GM21786 (cell line): ENCODE measurements around the gene CCDC6.
A peak's percentile ranks its signal among the peaks of the same experiment; 100 is the strongest.

Source experiments
- ATAC-seq: cut with Tn5 transposase; IDR thresholded peaks from one replicate; pipeline ENCODE4 v1.9.1; 2021; ENCODE audit not compliant: unreplicated experiment

Gene CCDC6

GRCh38 chr10:59854571-59854970 lies 51.8 kb downstream of the CCDC6 start:
- no peak for ATAC-seq

- no peak for ATAC-seq
These were observed 53.7 kb downstream of the CCDC6 start for GRCh38 chr10:59852670-59853069.

- ATAC-seq, result no peak
These were observed 54.5 kb downstream of the CCDC6 start for GRCh38 chr10:59851864-59852263.

- ATAC-seq, result no peak
These were observed 58.5 kb downstream of the CCDC6 start for GRCh38 chr10:59847888-59848287.

- peak; percentile 60 for ATAC-seq
These were observed 59.0 kb downstream of the CCDC6 start for GRCh38 chr10:59847326-59847725.

- no peak for ATAC-seq
These were observed 61.9 kb downstream of the CCDC6 start for GRCh38 chr10:59844436-59844835.

GRCh38 chr10:59843748-59844147 lies 62.6 kb downstream of the CCDC6 start:
- ATAC-seq, result no peak

GRCh38 chr10:59839576-59839975 lies 66.8 kb downstream of the CCDC6 start:
- ATAC-seq, result no peak

GRCh38 chr10:59838085-59838789 lies 68.1 kb downstream of the CCDC6 start:
- no peak for ATAC-seq

GRCh38 chr10:59833810-59834209 lies 72.5 kb downstream of the CCDC6 start:
- no peak for ATAC-seq

GRCh38 chr10:59832506-59832905 lies 73.8 kb downstream of the CCDC6 start:
- no peak for ATAC-seq

GRCh38 chr10:59831658-59832503 lies 74.5 kb downstream of the CCDC6 start:
- no peak for ATAC-seq

- no peak for ATAC-seq
These were observed 75.6 kb downstream of the CCDC6 start for GRCh38 chr10:59830601-59831259.

- ATAC-seq, result peak; percentile 64
These were observed 76.8 kb downstream of the CCDC6 start for GRCh38 chr10:59829601-59830000.

GRCh38 chr10:59829024-59829423 lies 77.3 kb downstream of the CCDC6 start:
- no peak for ATAC-seq

- ATAC-seq, result no peak
These were observed 80.4 kb downstream of the CCDC6 start for GRCh38 chr10:59825932-59826331.

GRCh38 chr10:59823751-59824150 lies 82.6 kb downstream of the CCDC6 start:
- no peak for ATAC-seq

GRCh38 chr10:59823111-59823510 lies 83.2 kb downstream of the CCDC6 start:
- no peak for ATAC-seq

- ATAC-seq, result no peak
These were observed 85.9 kb downstream of the CCDC6 start for GRCh38 chr10:59820471-59820870.

GRCh38 chr10:59819683-59820082 lies 86.7 kb downstream of the CCDC6 start:
- ATAC-seq, result no peak

- ATAC-seq, result no peak
These were observed 87.1 kb downstream of the CCDC6 start for GRCh38 chr10:59819265-59819664.

- ATAC-seq, result no peak
These were observed 88.6 kb downstream of the CCDC6 start for GRCh38 chr10:59817773-59818172.
